ENCODE results near the gene SSUH2. TPM values are rescaled to one million over a fixed set of nuclear protein-coding genes. Genes with fewer than 3 reads are reported as not detected.
"Not testable (repeated sequence)": the region's sequence is repeated elsewhere in the genome, so short reads cannot be mapped to it uniquely, and the experiment has no call there.

Gene SSUH2
- total RNA-seq, 1 donor from 2014 or later: not detected

- no peak overlapping the region for H3K4me3 ChIP-seq (ENCODE audit: low read depth, low read length)
- H3K36me3 ChIP-seq (ENCODE audit: control insufficient read depth, insufficient read depth, low read length): no peaks in the 10 kb centered on the region
- no peak for DNase-seq (ENCODE audit: low read depth)
- no peaks in the 10 kb centered on the region for H3K27me3 ChIP-seq (ENCODE audit: control insufficient read depth, insufficient read depth, low read length)
- TF ChIP-seq, protein P1, sequence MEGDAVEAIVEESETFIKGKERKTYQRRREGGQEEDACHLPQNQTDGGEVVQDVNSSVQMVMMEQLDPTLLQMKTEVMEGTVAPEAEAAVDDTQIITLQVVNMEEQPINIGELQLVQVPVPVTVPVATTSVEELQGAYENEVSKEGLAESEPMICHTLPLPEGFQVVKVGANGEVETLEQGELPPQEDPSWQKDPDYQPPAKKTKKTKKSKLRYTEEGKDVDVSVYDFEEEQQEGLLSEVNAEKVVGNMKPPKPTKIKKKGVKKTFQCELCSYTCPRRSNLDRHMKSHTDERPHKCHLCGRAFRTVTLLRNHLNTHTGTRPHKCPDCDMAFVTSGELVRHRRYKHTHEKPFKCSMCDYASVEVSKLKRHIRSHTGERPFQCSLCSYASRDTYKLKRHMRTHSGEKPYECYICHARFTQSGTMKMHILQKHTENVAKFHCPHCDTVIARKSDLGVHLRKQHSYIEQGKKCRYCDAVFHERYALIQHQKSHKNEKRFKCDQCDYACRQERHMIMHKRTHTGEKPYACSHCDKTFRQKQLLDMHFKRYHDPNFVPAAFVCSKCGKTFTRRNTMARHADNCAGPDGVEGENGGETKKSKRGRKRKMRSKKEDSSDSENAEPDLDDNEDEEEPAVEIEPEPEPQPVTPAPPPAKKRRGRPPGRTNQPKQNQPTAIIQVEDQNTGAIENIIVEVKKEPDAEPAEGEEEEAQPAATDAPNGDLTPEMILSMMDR (IDR thresholded peaks at IDR 0.05; ENCODE audit: insufficient read depth, low read length, poor library complexity, severe bottlenecking): no peak
Observed at GRCh38 chr3:8584661-8585060, 59.9 kb downstream of the SSUH2 start.

DNA sequence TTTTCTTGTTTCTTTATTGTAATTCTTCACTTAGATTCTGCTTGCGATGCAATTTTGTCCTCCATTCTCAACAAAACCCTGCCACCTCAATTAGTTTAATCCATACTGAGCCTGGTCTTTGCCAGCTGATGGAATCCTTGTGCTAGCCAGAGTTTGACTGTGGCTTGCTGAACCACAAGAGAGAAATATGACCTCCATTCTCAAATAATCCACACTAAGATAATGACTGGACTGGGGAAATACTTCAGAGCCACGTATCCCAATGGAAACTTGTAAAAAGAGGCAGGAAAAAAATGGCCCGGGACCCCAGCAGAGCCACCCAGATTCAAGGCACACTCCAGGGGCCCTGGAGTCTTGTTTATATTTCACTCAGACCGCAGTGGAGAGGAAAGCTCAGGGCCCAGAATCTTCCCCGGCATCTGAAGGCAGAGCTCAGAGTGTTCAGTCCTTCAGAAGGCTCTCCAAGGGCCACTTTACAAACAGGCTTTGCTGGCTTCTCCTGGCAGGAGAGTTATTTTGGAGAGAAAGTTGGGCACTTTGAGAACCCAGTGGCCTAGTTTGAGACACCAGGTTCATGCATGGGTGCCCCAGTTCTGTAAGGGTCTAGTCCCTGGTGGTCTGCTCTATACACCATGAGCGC lies 62.7 kb downstream of the SSUH2 start:
- Histone ChIP-seq H3K36me3 (ENCODE audit: control insufficient read depth, insufficient read depth, low read length) (no peaks in the 10 kb centered on the region), H3K4me3 (ENCODE audit: low read depth, low read length) (no peak overlapping the region), H3K27me3 (ENCODE audit: control insufficient read depth, insufficient read depth, low read length) (no peaks in the 10 kb centered on the region)
- DNase-seq (ENCODE audit: low read depth): no peak
- TF ChIP-seq, protein P1 (IDR thresholded peaks at IDR 0.05; ENCODE audit: insufficient read depth, low read length, poor library complexity, severe bottlenecking): no peak

- TF ChIP-seq, protein P1 (IDR thresholded peaks at IDR 0.05; ENCODE audit: insufficient read depth, low read length, poor library complexity, severe bottlenecking): no peak
- H3K36me3 ChIP-seq (ENCODE audit: control insufficient read depth, insufficient read depth, low read length): no peaks in the 10 kb centered on the region
- no peaks in the 10 kb centered on the region for H3K27me3 ChIP-seq (ENCODE audit: control insufficient read depth, insufficient read depth, low read length)
- no peak overlapping the region for H3K4me3 ChIP-seq (ENCODE audit: low read depth, low read length)
- DNase-seq (ENCODE audit: low read depth): no peak
Observed at GRCh38 chr3:8581373-8581772, 63.2 kb downstream of the SSUH2 start.

DNA sequence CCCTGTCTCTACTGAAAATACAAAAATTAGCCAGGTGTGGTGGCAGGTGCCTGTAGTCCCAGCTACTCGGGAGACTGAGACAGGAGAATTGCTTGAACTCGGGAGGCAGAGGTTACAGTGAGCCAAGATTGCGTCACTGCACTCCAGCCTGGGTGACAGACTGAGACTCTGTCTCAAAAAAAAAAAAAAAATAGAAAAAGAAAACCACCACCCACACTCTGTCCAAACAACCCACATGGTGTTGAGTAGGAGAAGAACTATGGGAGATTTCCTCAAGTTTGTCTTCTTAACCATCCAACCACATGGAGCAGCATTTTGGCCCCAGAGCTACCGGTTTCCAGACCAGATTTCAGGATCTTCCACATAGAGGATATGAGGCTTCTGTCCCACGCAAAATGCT lies 64.2 kb downstream of the SSUH2 start:
- H3K4me3 ChIP-seq (ENCODE audit: low read depth, low read length); DNase-seq (ENCODE audit: low read depth); H3K27me3 ChIP-seq (ENCODE audit: control insufficient read depth, insufficient read depth, low read length); H3K36me3 ChIP-seq (ENCODE audit: control insufficient read depth, insufficient read depth, low read length): not testable (repeated sequence)

DNA sequence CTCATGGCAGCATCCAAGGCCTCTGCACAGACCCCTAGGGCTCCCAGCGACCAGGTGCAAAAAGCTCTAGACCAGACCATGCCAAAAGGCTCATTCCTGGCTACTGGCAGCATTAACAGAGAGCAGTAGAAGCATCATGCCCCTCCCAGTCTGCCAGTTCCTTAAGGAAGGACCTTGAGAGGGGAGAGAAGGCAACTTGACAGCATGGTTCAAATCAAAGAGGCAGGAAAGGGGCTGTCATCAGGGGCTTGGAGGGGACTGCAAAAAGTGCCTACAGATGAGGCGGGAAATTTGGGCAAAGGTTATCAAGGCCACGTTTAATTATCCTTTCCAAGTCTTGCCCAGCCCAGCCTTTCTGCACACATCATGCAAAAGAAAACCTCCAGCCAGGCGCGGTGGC lies 64.7 kb downstream of the SSUH2 start:
- Histone ChIP-seq H3K36me3 (ENCODE audit: control insufficient read depth, insufficient read depth, low read length) (no peaks in the 10 kb centered on the region), H3K4me3 (ENCODE audit: low read depth, low read length) (no peak overlapping the region), H3K27me3 (ENCODE audit: control insufficient read depth, insufficient read depth, low read length) (no peaks in the 10 kb centered on the region)
- DNase-seq (ENCODE audit: low read depth): no peak
- TF ChIP-seq, protein P1 (IDR thresholded peaks at IDR 0.05; ENCODE audit: insufficient read depth, low read length, poor library complexity, severe bottlenecking): no peak

GRCh38 chr3:8579096-8579495 lies 65.5 kb downstream of the SSUH2 start:
- TF ChIP-seq, protein P1 (IDR thresholded peaks at IDR 0.05; ENCODE audit: insufficient read depth, low read length, poor library complexity, severe bottlenecking): no peak
- peak; percentile 2 for DNase-seq (ENCODE audit: low read depth)

More at GRCh38 chr3:8579096-8579495, 65.5 kb downstream of the SSUH2 start:
- no peak overlapping the region for H3K4me3 ChIP-seq (ENCODE audit: low read depth, low read length)
- no peaks in the 10 kb centered on the region for H3K36me3 ChIP-seq (ENCODE audit: control insufficient read depth, insufficient read depth, low read length)
- no peaks in the 10 kb centered on the region for H3K27me3 ChIP-seq (ENCODE audit: control insufficient read depth, insufficient read depth, low read length)
